ENCODE results near the gene C14orf93. TPM values are rescaled to one million over a fixed set of nuclear protein-coding genes. Genes with fewer than 3 reads are reported as not detected.
"Not testable (repeated sequence)": the region's sequence is repeated elsewhere in the genome, so short reads cannot be mapped to it uniquely, and the experiment has no call there.

The C14orf93 gene
- total RNA-seq, 1 donor from 2014 or later: 9.9 TPM

DNA sequence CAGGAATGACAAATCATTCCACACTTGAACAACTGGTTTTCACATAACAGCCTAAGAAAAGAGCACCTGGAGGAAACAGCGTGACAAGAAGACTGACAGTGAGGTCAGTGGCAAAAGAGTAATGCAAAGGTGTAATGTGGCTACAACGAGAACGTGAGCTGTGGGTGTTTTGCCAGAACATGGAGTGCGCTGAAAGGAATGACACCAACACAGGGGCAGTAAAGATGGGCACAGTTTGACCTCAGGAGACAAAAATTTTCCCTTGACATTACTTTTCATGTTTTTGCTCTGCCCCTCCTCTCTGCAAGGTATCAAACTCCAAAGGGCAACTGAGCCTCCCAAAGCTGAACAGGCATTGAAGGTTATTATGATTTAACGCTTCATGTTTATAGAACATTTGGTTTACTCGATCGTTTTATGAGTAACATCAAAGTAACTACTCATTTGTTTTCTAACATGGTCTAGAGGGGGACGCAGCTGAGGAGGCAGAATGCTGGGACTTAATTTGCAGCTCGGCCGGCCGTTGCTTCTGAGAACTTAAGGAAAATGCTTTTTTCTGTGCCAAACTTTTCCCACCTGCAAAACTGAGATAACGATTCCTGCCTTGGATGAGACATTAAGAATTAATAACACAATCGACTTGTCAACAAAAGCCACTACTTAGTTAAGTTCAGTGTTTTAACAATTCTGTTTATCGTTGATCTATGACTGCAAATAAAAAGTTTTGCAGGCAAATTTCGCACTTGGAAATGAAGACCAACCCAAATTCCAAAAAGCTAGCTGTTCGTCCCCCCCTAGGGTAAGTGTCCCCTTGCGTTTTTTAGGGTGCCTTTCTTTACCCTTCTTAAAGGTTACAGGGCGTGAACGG, 54.0 kb downstream of the C14orf93 start:
- peak overlapping the region; percentile 78 to 84 (median 79) for H3K4me3 ChIP-seq (ENCODE audit: low read length in 3 of 3)
- H3K27ac ChIP-seq (ENCODE audit: low read depth, low read length): peak overlapping the region; percentile 92
- H3K9ac ChIP-seq (ENCODE audit: low read depth in 1 of 3, low read length in 3 of 3): peak overlapping the region; percentile 85 to 92 (median 89)
- peaks cover 5 to 16% (median 5%) of the 10 kb centered on the region in 3 donors for H3K36me3 ChIP-seq (ENCODE audit: control insufficient read depth in 3 of 3, insufficient read depth in 3 of 3, low read length in 3 of 3)
- H3K4me1 ChIP-seq (ENCODE audit: control insufficient read depth in 3 of 3, insufficient read depth in 3 of 3, low read length in 3 of 3): peaks cover 3 to 12% (median 10%) of the 10 kb centered on the region in 3 donors
- H3K9me3 ChIP-seq (ENCODE audit: control insufficient read depth in 3 of 3, low read length in 3 of 3): no peaks in the 10 kb centered on the region
- no peaks in the 10 kb centered on the region for H3K27me3 ChIP-seq (ENCODE audit: control insufficient read depth in 3 of 3, insufficient read depth in 3 of 3, low read length in 3 of 3)

DNA sequence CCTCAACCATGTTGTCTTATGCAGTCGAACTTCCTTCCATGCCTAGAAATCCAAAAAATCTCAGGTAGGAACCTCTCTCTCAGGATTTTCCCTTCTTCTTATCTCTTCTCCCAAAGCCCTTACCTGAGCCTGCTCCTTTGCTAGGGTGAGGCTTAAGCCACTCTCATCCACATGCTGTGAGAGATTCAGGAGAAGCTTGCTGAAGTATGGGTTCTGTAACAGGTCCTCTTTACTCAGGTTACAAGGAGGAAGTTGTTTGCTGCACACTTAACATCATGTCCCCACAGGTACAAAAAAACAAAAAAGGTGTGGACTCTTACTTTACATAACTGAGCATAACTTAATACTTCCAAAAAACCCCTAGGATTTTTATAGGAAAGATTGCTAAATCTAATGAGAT, 57.5 kb downstream of the C14orf93 start:
- Histone ChIP-seq H3K4me3 (ENCODE audit: low read length in 3 of 3) (no peak overlapping the region), H3K9me3 (ENCODE audit: control insufficient read depth in 3 of 3, low read length in 3 of 3) (no peaks in the 10 kb centered on the region), H3K27ac (ENCODE audit: low read depth, low read length) (no peak overlapping the region), H3K27me3 (ENCODE audit: control insufficient read depth in 3 of 3, insufficient read depth in 3 of 3, low read length in 3 of 3) (no peaks in the 10 kb centered on the region), H3K4me1 (ENCODE audit: control insufficient read depth in 3 of 3, insufficient read depth in 3 of 3, low read length in 3 of 3) (peaks cover 3 to 12% (median 10%) of the 10 kb centered on the region in 3 donors), H3K9ac (ENCODE audit: low read depth in 1 of 3, low read length in 3 of 3) (no peak overlapping the region), H3K36me3 (ENCODE audit: control insufficient read depth in 3 of 3, insufficient read depth in 3 of 3, low read length in 3 of 3) (peaks cover 7 to 38% (median 18%) of the 10 kb centered on the region in 3 donors)

DNA sequence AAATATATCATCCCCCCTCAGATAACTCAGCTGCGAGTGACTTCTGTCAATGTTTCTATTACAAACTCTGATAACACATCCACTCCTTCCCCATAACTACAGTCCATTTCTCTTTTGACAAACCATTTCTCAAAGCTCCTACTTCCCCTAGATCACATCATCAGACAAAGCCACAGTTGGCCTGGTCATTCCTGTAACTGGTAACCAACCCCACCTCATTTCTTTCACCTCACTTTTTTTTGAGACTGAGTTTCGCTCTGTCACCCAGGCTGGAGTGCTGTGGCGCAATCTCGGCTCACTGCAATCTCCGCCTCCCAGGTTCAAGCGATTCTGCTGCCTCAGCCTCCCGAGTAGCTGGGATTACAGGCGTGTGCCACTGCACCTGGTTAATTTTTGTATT, 58.1 kb downstream of the C14orf93 start:
- H3K9ac ChIP-seq (ENCODE audit: low read depth in 1 of 3, low read length in 3 of 3); H3K27me3 ChIP-seq (ENCODE audit: control insufficient read depth in 3 of 3, insufficient read depth in 3 of 3, low read length in 3 of 3); H3K4me3 ChIP-seq (ENCODE audit: low read length in 3 of 3); H3K9me3 ChIP-seq (ENCODE audit: control insufficient read depth in 3 of 3, low read length in 3 of 3); H3K27ac ChIP-seq (ENCODE audit: low read depth, low read length): not testable (repeated sequence)
- Histone ChIP-seq H3K36me3 (ENCODE audit: control insufficient read depth in 3 of 3, insufficient read depth in 3 of 3, low read length in 3 of 3) (peaks cover 13 to 44% (median 25%) of the 10 kb centered on the region in 3 donors), H3K4me1 (ENCODE audit: control insufficient read depth in 3 of 3, insufficient read depth in 3 of 3, low read length in 3 of 3) (peaks cover 3 to 12% (median 10%) of the 10 kb centered on the region in 3 donors)

GRCh38 chr14:22945642-22946041, 64.3 kb downstream of the C14orf93 start:
- Histone ChIP-seq H3K4me3 (ENCODE audit: low read length in 3 of 3) (no peak overlapping the region), H3K27me3 (ENCODE audit: control insufficient read depth in 3 of 3, insufficient read depth in 3 of 3, low read length in 3 of 3) (no peaks in the 10 kb centered on the region), H3K9me3 (ENCODE audit: control insufficient read depth in 3 of 3, low read length in 3 of 3) (no peaks in the 10 kb centered on the region), H3K36me3 (ENCODE audit: control insufficient read depth in 3 of 3, insufficient read depth in 3 of 3, low read length in 3 of 3) (peaks cover 10 to 41% (median 25%) of the 10 kb centered on the region in 3 donors), H3K9ac (ENCODE audit: low read depth in 1 of 3, low read length in 3 of 3) (no peak overlapping the region), H3K27ac (ENCODE audit: low read depth, low read length) (no peak overlapping the region), H3K4me1 (ENCODE audit: control insufficient read depth in 3 of 3, insufficient read depth in 3 of 3, low read length in 3 of 3) (no peaks in the 10 kb centered on the region)

GRCh38 chr14:22939684-22940083, 70.3 kb downstream of the C14orf93 start:
- H3K9ac ChIP-seq (ENCODE audit: low read depth in 1 of 3, low read length in 3 of 3): no peak overlapping the region
- H3K4me3 ChIP-seq (ENCODE audit: low read length in 3 of 3): no peak overlapping the region
- no peak overlapping the region for H3K27ac ChIP-seq (ENCODE audit: low read depth, low read length)
- peaks cover 0 to 8% (median 0%) of the 10 kb centered on the region in 3 donors for H3K36me3 ChIP-seq (ENCODE audit: control insufficient read depth in 3 of 3, insufficient read depth in 3 of 3, low read length in 3 of 3)
- H3K27me3 ChIP-seq (ENCODE audit: control insufficient read depth in 3 of 3, insufficient read depth in 3 of 3, low read length in 3 of 3): no peaks in the 10 kb centered on the region
- H3K4me1 ChIP-seq (ENCODE audit: control insufficient read depth in 3 of 3, insufficient read depth in 3 of 3, low read length in 3 of 3): no peaks in the 10 kb centered on the region
- H3K9me3 ChIP-seq (ENCODE audit: control insufficient read depth in 3 of 3, low read length in 3 of 3): no peaks in the 10 kb centered on the region

Other genes starting within 250 kb of the C14orf93 start
- gene OXA1L, start 243.5 kb downstream of the C14orf93 start, total RNA-seq: 79.9 TPM
- 15.1 TPM for gene SLC7A7, start 194.7 kb downstream of the C14orf93 start, total RNA-seq
- gene MRPL52, start 180.3 kb downstream of the C14orf93 start, total RNA-seq: 16.7 TPM
- gene MMP14, start 173.6 kb downstream of the C14orf93 start, total RNA-seq: 96.0 TPM
- gene LRP10, start 138.4 kb downstream of the C14orf93 start, total RNA-seq: 11.0 TPM
- under 0.01 TPM for gene REM2, start 126.9 kb downstream of the C14orf93 start, total RNA-seq
- gene RBM23, start 91.0 kb downstream of the C14orf93 start, total RNA-seq: 66.8 TPM
- gene PRMT5, start 80.8 kb downstream of the C14orf93 start, total RNA-seq: 60.0 TPM
- 53.2 TPM for gene HAUS4, start 53.1 kb downstream of the C14orf93 start, total RNA-seq
- 77.8 TPM for gene AJUBA, start 27.6 kb downstream of the C14orf93 start, total RNA-seq
- gene PSMB5, start 24.8 kb upstream of the C14orf93 start, total RNA-seq: 183 TPM
- gene PSMB11, start 32.1 kb upstream of the C14orf93 start, total RNA-seq: not detected
- 1.6 TPM for gene CDH24, start 47.4 kb upstream of the C14orf93 start, total RNA-seq
- gene ACIN1, start 85.0 kb upstream of the C14orf93 start, total RNA-seq: 62.1 TPM
- gene C14orf119, start 85.4 kb upstream of the C14orf93 start, total RNA-seq: 24.5 TPM
- gene CIROP, start 94.8 kb upstream of the C14orf93 start, total RNA-seq: not detected
- gene CEBPE, start 109.1 kb upstream of the C14orf93 start, total RNA-seq: under 0.01 TPM
- gene SLC7A8, start 173.5 kb upstream of the C14orf93 start, total RNA-seq: 4.7 TPM
- not detected for gene RNF212B, start 227.8 kb upstream of the C14orf93 start, total RNA-seq